SH-SY5Y (cell line): ENCODE results near the gene IHH.

Source experiments
- GATA2 ChIP-seq: IDR thresholded peaks from 2 replicates; pipeline ENCODE4 v1.6.1; 2011; ENCODE audit warnings: mild to moderate bottlenecking, low read depth, low read length
- GATA3 ChIP-seq: IDR thresholded peaks from 2 replicates; pipeline ENCODE4 v1.6.1; 2011; ENCODE audit warnings: low read depth, mild to moderate bottlenecking, low read length, moderate library complexity

GRCh38 chr2:219072741-219073250 lies 12.1 kb upstream of the IHH start:
- TF ChIP-seq GATA2 (no peak), GATA3 (no peak)
